Fibroblast of peridontal ligament (primary cell): ENCODE data around the gene VPS35L.

Source experiments
- DNase-seq: peaks from one replicate; pipeline ENCODE4 v3.0.0-alpha.2; 2010; ENCODE audit errors: extremely low read depth

VPS35L gene

DNA sequence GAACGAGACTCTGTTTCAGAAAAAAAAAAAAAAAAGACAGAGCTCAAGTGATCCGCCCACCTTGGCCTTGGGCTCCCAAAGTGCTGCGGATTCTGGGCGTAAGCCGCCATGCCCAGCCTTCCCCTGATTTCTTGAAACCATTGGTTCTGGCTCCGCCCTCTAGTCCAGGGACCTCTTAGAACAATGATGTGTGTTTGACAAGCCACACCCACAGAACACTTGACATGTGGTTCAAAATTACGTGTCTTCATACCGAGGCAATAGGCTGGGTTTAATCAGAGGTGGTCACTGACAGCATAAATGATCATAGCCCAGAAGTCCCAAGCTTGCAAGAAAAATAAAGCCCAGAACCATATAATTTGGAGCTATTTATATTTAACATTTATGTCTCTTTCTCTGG, 139.5 kb downstream of the VPS35L start:
- peak; percentile 25 for DNase-seq

DNA sequence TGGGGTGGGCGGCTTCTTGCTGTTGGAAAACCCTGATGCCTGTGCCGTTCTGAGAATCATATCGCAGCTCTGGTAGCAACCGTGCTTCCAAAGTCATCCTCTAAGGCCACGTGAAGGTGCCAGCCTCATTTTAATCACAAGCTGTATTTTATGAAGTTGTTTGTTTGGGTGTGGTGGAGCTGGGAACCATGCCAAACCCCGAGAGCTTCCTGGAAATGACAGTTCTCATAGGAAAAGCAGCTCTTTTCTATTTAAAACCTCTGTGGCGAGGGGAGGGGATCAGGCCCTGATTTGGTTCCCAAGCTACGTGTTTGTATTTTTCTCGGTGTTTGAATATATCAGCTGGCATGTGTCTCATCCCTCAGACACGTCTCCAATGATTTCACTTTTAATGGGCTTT, 140.8 kb downstream of the VPS35L start:
- DNase-seq, result peak; percentile 97

DNA sequence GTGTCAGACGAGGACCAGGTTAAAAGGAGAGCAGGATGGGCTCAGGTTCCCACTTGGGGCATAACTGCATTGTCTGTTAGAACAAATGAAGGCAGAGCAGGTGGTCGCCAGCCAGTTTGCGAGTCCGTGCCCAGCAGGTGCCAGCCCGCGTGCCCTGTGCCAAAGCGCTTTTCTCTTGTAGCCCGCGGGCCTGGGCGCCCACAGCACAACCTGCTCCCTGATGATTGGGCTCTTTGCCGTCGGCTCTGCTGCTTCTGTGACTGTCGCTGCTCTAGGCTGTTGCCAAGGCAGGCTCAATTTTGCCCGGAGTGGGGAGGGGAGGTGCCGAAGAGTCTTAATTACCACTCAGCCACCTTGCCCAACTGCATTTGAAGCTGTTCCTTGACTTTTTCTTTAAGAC, 141.5 kb downstream of the VPS35L start:
- DNase-seq, result no peak

DNA sequence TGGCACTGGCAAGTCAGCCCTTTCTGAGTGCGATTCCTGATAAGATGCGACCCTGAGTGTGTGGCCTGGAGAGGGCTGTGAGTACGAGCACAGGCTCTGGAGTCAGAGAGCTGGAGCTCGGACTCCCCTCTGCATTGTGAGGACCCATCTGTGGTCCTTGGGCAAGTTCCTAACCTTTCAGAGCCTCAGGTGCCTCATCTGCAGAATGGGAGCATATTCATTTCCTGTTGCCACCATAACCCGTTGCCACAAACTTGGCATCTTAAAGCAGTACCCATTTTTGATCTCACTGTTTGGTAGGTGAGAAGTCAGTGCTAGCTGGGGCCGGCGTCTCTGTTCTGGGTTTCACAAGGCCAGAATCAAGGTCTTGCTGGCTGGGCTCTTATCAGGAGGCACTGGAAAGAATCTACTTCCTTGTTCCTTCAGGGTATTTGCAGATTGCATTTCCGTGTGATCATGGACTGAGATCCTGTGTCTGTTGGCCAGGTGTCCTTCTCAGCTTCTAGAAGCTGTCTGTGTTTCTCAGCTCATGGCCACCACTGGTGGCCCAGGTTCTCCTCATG, 142.3 kb downstream of the VPS35L start:
- DNase-seq, result no peak

DNA sequence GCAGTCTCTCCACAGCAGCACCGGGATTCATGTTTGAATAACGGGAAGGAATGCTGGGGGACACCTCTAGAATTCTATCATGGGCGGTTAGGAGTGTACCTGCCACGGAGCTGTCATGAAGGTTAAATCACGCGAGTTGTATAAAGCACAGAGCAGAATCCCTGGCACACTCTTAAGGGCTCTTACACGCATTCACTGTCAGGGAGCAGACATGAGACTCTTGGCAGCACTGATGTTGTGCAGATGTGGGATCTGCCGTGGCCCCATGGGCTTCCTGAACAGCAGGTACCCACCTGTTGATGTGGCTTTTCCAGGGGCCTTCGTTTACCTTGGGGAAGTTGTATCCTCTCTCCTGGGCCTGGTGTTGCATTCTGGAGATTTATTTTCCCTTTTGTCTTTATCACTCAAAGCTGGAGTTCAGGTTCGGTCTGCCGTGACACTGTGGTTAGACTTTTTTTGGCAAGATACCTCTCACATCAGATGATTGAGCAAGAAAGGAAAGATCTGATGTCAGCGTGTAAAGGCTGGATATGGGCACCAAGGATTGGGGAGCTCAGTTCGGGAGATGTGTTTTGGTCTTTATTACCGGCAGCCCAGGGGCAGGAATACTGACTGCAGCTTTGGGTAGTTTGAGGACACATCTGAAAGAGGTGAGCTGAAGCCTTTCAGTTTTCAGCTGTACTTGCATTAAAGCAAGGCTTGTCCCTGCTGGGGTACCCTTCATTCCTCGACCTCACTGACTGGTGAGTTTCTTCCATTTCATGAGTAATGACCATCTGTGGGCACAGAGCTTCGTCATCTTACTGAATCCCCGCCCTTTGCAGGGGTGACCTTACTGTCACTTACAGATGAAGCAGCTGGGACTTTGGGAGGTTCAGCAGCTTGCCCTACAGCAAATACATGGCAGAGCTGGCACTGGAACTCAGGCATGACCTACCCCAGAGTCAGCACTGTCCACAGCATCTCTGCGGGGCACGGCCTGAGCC, 143.3 kb downstream of the VPS35L start:
- DNase-seq, result peak; percentile 92

DNA sequence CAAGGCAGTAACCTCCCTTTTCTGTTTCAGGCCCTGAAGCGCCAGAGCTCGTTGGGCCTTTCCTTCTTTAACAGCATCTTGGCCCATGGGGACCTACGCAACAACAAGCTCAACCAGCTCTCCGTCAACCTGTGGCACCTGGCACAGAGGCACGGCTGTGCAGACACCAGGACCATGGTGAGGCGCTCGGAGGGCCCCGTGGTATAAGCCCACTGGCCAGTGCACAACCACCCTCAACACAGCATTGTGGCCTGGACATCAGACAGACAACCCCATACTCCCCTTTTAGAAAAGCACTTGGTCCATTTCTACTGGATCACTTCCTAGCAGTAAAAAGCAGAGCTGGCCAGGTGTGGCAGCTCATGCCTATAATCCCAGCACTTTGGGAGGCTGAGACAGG, 144.0 kb downstream of the VPS35L start:
- DNase-seq, result no peak

DNA sequence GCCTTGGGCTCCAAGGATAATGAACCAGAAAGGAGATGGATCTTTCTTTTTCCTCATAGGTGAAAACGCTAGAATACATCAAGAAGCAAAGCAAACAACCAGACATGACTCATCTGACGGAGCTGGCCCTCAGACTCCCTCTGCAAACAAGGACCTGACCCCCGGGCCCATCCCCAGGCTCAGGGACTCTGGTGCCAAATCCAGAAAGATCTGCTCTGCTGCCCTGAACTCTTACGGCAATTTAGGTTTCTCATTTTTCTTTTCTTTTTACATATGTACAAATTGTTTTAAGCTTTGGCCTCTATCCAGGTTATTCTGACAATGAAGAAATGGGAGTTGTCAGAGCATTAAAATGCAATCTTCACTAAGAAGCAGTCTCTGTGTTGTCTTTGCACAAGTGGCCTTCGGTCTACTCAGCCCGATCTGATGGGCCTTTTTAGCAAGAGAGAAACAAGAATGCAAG, 144.8 kb downstream of the VPS35L start:
- DNase-seq, result peak; percentile 67

DNA sequence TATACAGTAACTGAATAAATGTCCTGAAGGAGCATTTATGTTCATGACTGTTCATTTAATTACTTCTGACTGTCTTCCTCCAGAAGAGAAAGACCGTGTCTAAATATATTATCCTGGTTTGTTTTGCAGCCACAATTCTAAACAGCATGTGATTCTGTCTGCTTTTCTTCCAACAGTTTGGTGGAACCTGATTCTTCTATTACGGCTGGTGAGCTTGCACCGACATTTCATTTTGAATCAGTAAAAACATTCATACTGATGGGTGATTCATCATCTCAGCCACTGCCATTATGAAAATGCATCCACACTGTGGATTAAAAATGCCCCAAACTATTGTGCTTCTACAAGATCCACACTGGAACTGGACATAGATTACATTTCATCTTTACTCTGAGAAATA, 145.6 kb downstream of the VPS35L start:
- DNase-seq, result peak; percentile 81

DNA sequence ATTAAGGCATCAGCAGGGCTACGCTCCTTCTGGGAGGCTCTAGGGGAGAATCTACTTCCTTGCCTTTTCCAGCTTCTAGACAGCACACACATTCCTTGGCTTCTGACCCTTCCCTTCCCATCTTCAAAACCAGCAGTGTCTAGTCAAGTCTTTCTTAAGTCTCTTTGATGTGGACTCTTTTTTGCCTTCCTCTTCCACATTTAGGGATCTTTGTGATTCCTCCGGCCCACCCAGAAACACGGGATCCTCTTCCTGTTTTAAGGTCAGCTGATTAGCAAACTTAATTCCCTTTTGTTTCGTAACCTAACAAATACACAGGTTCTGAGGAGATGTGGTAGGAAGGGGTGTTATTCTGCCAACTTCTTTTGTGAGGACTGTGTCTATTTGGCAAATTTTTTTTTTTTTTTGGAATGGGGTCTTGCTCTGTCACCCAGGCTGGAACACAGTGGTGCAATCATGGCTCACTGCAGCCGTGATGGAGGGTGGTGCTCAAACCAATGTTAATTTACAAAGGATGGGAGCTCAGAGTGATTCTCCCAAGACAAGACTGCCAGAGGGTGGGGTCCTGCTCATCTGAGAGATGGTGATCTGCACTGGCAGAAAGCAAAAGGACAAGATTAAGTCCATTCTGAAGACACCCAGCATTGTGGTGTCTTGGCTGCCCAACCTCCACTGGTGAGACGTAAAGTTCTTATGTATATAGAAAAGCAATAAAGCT, 147.8 kb downstream of the VPS35L start:
- no peak for DNase-seq

DNA sequence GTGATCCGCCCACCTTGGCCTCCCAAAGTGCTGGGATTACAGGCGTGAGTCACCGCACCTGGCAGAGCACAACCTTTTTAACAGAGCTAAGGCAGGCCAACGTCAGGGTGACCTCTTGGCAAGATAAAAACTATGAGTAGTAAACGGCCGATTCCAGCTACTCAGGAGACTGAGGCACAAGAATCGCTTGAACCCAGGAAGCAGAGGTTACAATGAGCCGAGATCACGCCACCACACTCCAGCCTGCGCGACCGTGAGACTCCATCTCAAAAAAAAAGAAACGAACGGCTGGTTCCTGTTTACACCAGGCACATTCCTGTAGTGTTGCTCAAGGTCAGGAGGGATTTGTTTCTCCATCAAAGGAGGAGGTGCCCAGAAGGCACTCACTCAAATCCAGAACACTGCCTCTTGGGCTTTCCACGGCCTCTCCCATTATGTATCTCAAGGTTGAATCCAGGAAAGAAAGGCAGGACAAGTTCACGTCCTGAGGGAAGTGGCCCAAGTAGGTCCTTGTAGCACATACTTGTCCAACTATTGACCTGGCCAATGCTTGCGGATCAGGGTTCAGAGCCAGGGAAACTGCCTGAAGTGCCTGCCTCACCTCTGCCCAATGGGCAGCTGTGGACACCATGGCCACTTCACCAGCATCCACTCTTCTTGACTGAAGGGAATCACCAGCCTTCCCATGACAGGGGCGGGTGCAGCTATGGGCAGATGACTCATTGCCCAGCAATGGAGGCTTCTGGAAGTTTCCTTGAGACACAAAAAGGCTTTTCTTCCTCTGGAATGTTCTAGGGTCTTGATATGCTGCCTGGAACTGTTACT, 149.0 kb downstream of the VPS35L start:
- peak; percentile 70 for DNase-seq

DNA sequence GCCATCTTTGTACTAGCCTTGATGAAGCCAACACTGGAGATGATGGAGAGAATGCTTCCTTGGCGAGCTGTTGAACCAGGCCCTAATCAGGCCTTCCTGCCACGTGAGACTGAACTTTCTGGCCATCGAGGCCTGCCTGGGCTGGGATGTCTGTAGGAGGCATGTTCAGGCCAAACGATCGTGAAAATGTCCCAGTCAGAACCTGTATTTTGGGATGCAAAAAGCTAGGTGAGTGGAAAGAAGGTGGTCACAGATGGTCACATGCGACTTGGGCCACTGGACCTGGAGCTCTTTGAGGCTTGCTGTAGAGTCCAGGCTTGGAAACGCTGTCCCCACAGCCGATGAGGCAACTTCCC, 149.6 kb downstream of the VPS35L start:
- DNase-seq, result no peak

DNA sequence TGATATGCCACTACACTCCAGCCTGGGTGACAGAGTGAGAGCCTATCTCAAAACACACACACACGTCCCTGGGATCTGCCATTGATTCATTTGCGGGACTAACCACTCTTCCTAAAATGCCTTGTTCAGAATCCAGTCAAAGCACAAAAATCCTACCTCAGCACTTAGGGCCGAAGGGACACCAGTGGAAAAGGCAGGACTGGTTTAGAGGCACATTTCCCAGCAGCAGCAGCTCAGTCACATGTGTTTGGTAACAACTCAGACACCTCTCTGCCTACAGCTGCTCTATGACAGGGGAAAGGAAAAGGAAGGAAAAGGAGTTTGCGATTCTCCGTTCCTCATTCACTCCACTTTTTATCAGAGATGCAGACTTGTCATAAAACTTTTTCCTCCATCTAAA, 150.3 kb downstream of the VPS35L start:
- DNase-seq, result no peak

DNA sequence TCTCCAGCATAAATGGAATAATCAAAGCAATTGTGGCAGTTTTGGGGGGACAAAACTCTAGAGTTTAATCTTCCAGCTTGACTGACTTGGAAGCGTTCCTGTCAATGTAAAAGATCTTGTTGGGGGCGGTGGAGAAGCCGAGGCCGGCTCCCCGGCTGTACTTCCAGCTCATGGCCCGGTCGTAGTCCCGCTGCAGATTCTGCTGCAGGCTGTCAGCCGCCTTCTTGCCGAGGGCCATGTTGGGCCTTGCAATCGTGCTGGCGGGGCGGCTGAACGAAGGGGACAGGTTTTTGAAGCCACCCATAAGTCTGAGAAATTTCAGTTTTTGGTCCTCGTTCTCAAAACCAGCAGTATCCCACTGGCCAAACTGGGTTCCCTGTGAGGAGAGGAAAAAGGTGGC, 151.3 kb downstream of the VPS35L start:
- no peak for DNase-seq

DNA sequence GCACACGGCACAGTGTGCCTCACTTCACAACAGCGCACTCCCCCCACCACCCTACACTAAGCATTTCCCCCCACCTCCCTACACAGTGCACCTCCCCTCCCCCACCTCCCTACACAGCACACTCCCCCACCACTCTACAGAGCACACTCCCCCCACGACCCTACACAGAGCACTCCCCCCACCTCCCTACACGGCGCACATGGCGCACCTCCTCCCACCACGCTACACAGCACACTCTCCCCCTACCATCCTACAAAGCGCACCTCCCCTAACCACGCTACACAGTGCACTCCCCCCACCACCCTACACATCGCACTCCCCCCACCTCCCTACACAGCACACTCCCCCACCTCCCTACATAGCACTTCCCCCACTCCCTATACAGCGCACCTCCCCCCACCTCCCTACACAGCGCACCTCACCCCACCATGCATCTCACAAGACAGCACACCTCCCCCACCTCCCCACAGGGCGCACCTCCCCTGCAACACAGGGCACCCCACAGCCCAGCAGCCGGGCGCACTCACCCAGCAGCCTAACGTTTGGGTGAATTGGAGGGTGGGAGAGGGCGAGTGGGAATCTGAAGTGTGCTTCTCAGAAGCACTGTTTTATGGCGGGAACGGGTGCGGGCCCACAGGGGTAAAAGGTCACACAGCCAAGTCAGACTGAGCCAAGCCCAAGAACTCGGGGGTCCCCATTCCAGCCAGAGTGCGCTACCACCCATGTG, 152.2 kb downstream of the VPS35L start:
- DNase-seq, result no peak

DNA sequence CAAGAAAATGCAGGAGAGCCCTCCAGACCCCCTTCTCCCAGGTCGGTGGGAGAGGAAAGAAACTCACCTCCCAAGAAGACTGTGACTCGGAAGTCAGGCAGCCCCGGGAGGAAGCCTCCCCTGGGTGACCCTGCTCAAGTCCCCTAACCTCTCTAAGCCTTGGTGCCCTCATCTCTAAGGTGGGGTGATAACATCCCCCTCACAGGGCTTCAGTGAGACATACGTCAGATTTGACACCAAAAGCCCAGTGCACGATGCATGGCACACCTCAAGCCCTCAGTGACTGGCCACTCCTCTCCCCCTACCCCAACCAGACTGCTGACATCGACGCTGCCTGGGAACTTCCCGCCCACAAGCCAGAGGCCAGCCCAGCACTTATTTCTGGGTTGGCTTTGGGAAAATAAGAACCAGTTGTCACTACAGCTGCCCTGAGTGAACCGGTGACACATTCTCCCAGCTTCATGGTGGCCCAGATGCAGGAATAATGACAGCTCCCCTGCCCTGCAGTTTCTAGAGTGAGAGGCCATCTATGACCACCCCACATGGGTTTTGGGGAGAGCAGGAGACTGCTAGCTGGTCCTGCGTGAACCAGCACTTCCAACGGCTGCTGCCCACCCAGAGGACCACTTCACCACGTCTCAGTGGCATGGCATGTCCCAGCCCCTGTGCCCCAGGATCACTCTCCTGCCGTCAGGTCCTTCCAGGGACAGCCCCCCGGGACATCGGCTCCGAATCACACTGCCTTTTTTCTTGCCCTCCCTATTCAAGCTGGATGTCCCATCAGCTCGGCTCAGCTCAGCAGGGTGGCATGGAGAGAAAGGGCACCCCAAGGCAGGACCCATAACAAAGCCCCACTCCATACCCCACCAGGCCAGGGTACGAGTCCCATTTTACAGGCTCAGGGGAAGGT, 153.0 kb downstream of the VPS35L start:
- no peak for DNase-seq

DNA sequence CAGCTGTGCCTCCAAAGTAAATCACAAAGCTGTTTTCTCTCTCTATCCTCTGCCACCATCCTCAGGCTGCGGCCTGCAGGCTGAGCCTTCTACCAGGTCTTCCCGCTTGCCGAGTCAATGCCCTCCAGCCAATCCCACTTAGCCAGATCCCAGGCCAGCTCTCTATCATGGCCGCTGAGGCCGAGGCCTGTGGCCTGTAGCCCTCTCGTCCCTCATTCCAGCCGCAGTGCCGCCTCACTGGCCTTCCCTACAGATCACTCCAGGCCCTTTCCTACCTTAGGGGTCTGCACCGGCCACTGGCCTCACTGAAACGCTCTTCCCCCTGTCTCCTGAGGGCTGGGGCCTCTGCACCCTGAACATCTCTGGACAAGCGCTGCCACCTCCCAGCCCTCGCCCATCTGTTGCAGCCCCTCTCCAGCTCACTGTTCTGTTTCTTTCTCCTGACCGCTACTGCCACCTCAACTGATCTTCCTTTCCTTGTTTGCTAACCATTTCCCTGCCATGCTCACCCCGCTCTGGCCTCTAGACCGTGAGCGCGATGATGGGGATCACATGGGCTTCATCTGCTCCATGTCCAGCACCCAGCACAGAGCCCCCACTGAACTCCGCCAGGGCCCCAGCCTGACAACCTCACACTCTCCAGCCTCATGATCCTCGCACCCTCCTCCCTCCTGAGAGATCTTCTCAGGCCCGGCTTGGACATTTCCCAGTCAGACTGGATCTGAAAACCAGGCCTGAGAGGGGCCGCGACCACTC, 154.1 kb downstream of the VPS35L start:
- no peak for DNase-seq

DNA sequence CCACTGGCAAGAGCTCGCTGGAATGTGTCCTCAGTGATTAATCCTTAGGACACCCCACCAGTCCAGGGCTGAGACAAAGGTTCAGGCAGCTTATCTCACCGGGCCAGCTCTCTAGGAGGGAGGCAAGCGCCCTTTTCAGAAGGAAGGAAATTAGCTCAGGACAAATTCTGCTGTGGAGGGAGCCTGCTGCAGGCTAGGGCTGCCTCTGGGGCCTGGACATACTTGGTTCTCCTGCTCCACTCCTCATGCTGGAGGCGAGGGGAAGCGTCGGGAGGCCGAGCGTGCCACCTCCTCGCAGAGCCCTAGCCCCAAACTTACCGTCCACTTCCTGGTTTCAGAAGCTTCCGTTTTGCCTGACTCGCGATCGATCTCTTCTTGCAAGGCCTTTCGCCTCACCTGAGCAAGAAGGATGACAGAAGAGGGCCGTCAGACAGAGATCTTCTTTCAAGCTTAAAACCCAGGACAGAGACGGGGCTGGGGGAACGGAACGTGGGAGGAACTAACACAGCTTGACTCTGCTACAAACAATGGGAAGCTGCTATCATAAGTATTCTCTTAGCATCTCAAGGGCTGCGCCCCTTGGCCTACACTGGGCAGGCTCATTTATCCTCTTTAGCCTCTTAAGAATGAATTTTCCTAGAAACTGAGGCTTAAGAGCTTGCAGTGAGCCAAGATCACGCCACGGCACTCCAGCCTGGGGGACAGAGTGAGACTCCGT, 154.8 kb downstream of the VPS35L start:
- DNase-seq, result no peak

DNA sequence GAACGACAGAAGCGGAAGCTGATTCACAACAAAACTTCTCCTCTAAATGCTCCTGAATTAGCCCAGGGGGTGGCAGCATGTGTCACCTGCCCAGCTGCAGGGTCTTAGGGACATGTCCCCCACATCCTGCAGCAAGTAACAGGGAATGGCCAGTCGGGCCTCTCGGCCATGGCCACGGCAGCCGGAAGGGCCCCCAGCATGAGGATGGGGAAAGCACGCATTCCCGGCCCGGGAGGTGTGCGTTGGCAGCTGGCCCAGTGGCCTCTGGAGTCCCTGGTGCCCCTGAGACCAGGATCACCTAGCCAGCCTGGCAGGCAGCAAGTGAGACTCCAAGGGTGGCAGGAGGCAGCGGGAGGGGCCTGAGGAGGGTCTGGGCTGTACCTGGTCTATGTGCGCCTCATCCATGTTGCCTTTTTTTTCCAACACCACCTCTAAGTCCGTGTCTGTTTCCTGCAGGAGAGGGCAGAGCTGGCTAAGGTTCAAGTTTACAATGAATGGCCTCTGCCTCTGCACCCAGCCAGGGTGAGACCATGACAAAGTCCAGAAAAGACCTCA, 155.6 kb downstream of the VPS35L start:
- no peak for DNase-seq
